Stimulated activated CD8-positive, alpha-beta memory T cell treated with anti-CD3 and anti-CD28 coated beads, Interleukin-15, amount 100 ng/mL, for 4 hours (primary cell): ENCODE measurements around the gene ENO1.
"Not testable (repeated sequence)": the region's sequence is repeated elsewhere in the genome, so short reads cannot be mapped to it uniquely, and the experiment has no call there.

Experiments used
- DNase-seq, 2 donors: peaks; one replicate each; pipeline ENCODE4 v3.0.0-alpha.2; 2020; ENCODE audit warnings: low read depth in 2 of 2

ENO1 gene

GRCh38 chr1:8896775-8897174 is 18.3 kb upstream of the ENO1 start:
- not testable (repeated sequence) for DNase-seq

- no peak for DNase-seq
Measured at GRCh38 chr1:8892026-8892425, 13.5 kb upstream of the ENO1 start.

- DNase-seq: no peak
Measured at GRCh38 chr1:8891401-8891800, 12.9 kb upstream of the ENO1 start.

GRCh38 chr1:8889925-8890785 is 11.7 kb upstream of the ENO1 start:
- no peak for DNase-seq

GRCh38 chr1:8889103-8889846 is 10.8 kb upstream of the ENO1 start:
- DNase-seq: no peak

GRCh38 chr1:8886589-8886988 is 8.1 kb upstream of the ENO1 start:
- no peak for DNase-seq

- not testable (repeated sequence) for DNase-seq
Measured at GRCh38 chr1:8886031-8886524, 7.6 kb upstream of the ENO1 start.

- not testable (repeated sequence) for DNase-seq
Measured at GRCh38 chr1:8884105-8884504, 5.6 kb upstream of the ENO1 start.

- no peak for DNase-seq
Measured at GRCh38 chr1:8883491-8883890, 5.0 kb upstream of the ENO1 start.

GRCh38 chr1:8879922-8880676 is 1.6 kb upstream of the ENO1 start:
- DNase-seq: peak in 1 of 2 donors; percentile 38

- DNase-seq: no peak
Measured at GRCh38 chr1:8879464-8879921, 1.0 kb upstream of the ENO1 start.

GRCh38 chr1:8878698-8879463 is 395 bp upstream of the ENO1 start:
- DNase-seq: peak; percentile 97 to 98

- no peak for DNase-seq
Measured at GRCh38 chr1:8876087-8876486, 2.4 kb downstream of the ENO1 start.

- no peak for DNase-seq
Measured at GRCh38 chr1:8875216-8875861, 3.1 kb downstream of the ENO1 start.

- no peak for DNase-seq
Measured at GRCh38 chr1:8874230-8875201, 4.0 kb downstream of the ENO1 start.

GRCh38 chr1:8873506-8874229 is 4.8 kb downstream of the ENO1 start:
- DNase-seq: peak; percentile 70 to 84

GRCh38 chr1:8873001-8873400 is 5.5 kb downstream of the ENO1 start:
- no peak for DNase-seq

GRCh38 chr1:8871965-8872399 is 6.5 kb downstream of the ENO1 start:
- DNase-seq: no peak

- no peak for DNase-seq
Measured at GRCh38 chr1:8871539-8871935, 6.9 kb downstream of the ENO1 start.
